Activated CD4-positive, alpha-beta T cell treated with anti-CD3 and anti-CD28 coated beads, Interleukin-10, Interleukin-2, amounts not matched to agents 100 ng/mL and 50 ng/mL, durations not matched to agents 16 hours and 8 hours (primary cell): ENCODE measurements around the gene SDK1.
A peak's percentile ranks its signal among the peaks of the same experiment; 100 is the strongest.
"Not testable (repeated sequence)": the region's sequence is repeated elsewhere in the genome, so short reads cannot be mapped to it uniquely, and the experiment has no call there.

Experiments used
- DNase-seq: peaks from one replicate; pipeline ENCODE4 v3.0.0-alpha.2; 2020

Gene SDK1

DNA sequence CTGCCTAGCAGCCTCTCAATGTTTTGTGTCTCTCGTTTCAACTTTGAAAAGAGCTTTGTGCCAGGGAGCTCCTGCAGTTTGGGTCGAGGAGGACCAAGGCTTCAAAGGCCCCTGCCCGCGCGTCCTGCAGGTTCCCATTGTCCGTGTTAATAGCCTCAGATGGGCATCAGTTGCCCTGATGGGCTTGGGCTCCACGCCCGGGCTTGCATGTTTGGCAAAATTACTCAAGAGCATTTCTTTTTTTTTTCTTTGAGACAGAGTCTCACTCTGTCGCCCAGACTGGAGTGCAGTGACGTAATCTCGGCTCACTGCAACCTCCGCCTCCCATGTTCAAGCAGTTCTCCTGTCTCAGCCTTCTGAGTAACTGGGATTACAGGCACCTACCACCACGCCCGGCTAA lies 636.6 kb downstream of the SDK1 start:
- DNase-seq = no peak

GRCh38 chr7:3941706-3942105 lies 640.7 kb downstream of the SDK1 start:
- DNase-seq = not testable (repeated sequence)

DNA sequence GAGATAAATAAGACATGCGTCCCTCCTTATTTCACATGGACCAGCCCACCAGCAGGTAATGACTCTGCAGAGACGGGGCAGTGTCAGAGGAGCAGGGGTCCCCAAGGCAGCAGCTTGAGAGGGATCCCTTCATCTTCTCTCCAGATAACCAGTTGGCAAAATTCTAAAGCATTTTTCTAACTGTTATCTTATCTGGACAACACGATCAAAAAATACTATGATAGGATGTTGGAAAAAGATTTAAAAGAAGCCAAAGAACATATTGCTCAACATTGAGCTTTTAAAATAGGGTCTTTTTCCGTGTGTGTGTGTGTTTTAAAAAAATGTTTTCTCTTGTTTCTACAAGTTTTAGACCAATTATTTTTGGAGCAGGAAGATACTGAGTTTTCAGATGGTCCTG lies 641.2 kb downstream of the SDK1 start:
- DNase-seq = no peak

- no peak for DNase-seq
These were observed 642.0 kb downstream of the SDK1 start for GRCh38 chr7:3942816-3943745.

- no peak for DNase-seq
These were observed 642.9 kb downstream of the SDK1 start for GRCh38 chr7:3943779-3944520.

GRCh38 chr7:3949242-3949640 lies 648.2 kb downstream of the SDK1 start:
- no peak for DNase-seq

DNA sequence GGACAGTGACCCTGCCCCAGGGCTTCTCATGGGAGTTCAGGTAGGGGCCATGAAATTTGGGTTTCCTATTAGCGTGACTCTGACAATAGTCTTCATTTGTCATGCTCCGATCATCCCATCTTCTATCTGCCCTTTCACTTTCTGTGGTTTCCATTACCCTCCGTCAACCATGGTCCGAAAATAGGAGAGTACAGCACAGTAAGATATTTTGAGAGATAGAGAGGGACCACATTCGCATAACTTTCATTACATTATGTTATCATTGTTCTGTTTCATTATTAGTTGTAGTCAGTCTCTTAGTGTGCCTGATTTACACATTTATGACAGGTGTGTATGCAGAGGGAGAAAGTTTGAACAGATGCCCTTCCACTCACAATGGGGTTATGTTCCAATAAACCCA lies 649.2 kb downstream of the SDK1 start:
- no peak for DNase-seq

DNA sequence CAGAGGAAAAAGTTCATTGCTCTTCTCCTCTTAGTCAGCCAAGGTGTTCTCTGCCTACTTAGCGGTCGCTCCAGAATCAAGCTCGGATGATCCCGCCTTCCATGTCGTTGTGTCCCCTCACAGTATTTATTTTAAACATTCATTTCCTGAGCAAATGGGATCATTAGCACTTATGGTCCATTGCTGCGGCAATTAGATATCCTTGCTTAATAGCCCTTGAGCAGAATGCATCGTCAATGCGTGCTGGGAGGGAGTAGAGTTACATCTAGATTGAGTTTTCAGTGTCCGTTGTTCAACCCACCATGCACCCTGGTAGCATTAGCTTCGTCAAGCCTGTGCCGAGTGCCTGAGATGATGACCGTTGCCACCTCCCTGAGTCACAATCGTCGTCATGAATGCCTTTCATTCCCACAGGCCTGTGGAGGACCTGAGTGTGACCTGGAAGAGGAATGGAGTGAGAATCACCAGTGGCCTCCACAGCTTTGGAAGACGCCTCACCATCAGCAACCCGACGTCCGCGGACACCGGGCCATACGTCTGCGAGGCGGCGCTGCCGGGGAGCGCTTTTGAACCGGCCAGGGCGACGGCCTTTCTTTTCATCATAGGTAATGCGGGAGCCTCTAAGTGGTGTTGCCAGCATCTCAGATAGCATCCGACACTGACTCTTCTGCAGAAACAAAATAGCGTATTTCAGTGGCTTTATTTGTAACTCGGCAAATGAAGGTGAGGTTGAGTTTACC lies 650.4 kb downstream of the SDK1 start:
- DNase-seq = no peak

DNA sequence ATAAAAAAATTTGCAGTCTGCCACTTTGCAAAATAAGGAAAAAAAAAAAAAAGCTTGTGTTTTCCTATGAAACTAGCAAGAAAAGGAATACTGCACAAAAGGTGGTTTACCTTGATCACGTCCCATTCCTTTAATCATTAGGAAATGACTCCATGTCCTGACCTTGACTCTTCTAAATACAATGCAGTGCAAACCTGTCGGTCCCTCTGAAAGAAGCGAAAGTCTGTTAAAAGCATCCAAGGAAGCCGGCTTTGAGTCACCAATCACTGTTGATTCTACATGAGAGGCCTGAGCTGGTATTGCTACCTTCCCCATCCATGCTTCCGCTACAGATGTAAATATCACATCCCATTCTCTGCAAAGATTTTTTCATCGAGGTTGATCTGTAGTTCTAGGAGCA lies 652.1 kb downstream of the SDK1 start:
- DNase-seq = no peak

DNA sequence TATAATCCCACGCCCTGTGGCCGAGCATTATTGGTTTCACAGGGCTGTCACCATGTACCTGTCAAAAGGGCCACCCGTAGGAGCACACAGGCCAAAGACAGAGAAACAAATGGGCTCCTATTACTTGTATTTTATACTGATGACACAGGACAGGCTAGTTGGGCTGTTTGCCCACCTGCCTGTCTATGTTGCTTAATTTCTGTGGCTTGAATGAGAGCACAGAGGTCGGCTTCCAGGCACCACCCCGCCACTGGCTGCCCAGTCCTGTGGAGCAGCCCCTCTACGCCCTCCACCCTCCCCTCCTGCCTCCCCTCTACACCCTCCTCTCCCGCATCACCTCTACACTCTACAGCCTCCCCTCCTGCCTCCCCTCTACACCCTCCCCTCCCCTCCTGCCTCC lies 652.9 kb downstream of the SDK1 start:
- no peak for DNase-seq

GRCh38 chr7:3955026-3955425 lies 654.0 kb downstream of the SDK1 start:
- DNase-seq = no peak

DNA sequence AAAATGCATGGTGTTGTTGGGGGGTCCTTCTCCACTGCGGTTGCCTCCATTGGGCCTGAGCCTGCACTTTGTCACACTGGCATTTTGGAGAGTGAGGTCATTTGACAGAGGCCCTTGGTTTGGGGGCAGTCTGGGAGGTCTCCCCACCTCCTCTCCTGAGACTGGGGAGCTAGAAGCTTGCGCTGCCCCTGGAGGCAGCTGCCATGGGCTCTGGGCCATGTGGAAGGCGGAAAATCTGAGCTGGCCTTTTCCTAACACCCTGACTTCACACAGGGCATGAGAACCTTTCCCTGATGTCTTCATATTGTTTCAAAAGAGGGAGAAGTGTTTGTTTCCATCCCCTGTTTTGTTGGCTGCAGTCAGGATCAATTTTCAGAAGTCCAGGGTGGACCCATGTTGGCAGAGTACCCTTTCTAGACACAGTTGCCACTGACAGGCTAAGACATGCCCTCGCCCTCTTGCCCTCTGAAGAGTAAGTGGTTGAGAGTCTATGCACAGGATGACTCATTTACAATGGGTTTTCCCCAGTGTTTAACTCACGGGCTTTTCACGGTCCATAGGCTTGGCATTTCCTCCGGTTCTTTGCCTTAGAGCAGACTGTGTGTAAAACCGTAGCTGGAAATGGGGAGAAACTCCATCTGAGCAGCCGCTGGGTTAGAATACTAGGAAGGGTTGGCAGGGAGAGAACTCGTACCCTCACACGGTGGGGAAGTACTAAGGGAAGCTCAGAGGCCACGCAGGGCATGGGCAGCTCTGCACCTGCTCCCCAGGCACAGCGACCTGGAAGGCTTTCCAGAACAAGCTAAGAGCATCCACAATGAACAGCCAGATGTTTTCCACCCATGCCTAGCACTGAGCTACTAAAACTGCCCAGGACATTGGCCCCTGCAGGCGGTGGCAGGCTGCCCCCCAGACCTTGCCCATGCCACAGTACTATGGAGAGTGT lies 655.0 kb downstream of the SDK1 start:
- DNase-seq = peak; percentile 30

GRCh38 chr7:3956949-3957348 lies 655.9 kb downstream of the SDK1 start:
- DNase-seq = no peak

GRCh38 chr7:3957472-3958108 lies 656.5 kb downstream of the SDK1 start:
- no peak for DNase-seq

DNA sequence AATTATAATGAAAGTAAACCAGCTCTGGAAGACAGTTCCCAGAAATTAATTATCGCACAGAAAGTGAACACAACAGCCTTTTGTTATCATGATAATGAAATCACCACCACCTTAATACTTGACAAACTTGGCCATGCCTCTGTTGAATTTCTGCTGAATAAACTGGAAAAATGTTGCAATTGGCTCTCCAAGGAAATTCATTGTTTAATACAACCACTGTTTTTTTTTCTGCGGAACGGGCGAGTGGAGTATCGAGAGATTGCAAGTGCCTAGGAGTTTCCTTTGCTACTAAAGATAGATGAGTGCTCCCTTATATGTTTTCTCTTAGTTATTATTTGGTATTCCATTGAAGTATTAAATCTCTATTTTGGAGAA lies 657.0 kb downstream of the SDK1 start:
- no peak for DNase-seq

GRCh38 chr7:3959364-3959763 lies 658.3 kb downstream of the SDK1 start:
- DNase-seq = no peak

DNA sequence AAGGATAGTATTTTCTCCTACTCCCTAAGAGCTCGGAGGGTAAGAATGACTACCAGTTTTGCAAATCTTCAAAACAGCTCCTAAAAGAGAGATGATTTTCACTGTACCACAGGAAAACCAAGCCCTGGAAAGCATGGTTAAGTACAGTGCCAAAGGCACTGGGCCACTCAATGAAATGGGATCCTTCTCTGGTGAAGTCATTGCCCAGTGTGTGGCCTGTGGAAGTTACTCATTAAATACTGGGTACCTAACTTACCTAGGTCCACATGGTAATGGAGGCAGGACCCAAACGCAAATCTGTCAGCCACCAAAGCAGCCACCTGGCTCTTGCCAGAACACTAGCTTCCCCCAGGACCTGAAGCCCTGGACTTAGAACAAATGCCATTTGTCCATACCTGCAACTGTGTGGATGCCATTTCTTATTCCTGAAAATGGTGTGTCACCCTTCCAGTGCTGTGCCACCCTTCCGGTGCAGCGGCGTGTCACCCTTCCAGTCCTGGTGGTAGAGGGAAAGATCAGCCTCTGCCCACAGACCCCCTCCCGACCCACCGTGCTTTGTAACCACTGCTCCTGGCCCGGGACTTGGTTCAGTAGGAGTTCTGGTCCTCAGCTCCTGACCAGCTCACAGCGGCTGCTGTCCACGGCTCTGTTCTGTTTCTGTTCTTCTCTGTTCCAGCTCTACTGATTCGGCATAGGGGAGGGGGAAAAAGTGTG lies 659.2 kb downstream of the SDK1 start:
- no peak for DNase-seq

DNA sequence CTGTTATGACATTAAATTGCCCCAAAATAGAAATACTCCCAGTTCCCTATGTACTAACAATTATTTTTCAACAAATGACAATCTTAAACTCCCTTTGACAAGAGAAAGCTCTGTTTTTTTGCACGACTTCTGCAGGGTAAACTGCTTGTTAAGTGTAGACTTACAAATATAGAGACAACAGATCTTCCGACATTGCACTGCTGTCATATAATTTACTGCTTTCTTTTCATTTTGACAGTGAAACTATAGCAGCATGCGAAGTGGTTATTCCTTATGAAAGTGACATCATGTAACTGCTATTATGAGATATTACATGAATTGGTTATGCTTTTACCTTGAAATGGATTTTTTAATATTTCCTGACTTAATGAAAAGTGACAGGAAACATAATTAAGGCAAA lies 659.9 kb downstream of the SDK1 start:
- no peak for DNase-seq

DNA sequence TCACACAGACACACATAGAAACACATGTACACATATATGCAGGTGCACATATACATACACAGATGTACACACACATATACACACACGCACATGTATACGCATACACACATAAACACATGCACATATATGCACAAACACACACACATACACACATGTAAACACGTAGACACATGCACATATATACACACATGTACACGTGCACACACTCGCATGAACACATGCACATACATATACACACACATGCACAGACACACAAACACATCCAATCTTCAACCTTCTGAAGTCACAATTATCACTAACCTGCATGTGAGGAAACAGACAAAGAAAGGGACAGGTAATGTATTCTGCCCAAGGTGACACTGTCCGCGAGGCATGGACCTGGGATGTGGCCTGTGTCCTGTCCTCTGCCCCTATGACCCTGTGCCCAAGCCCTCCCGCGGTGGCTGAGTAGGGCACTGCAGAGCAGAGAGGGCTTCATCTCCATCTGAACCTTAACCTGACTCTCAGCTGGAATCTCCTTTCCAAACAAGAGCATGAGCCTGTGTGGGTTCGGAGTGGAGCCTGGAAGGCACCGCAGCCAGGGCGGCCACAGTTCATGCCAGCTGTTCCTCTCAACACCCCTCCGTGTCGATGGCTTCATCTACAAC lies 660.9 kb downstream of the SDK1 start:
- no peak for DNase-seq

GRCh38 chr7:3963768-3964167 lies 662.7 kb downstream of the SDK1 start:
- DNase-seq = not testable (repeated sequence)
